ENCODE results near the gene PRDM11. TPM values are rescaled to one million over a fixed set of nuclear protein-coding genes. Genes with fewer than 3 reads are reported as not detected.

Gene PRDM11
- total RNA-seq, 1 experiment from 2014 or later: 27.4 TPM

GRCh38 chr11:45102361-45102809 is 44.1 kb upstream of the PRDM11 start:
- peaks cover 9% of the 10 kb centered on the region for H3K4me1 ChIP-seq (ENCODE audit: control insufficient read depth, insufficient read depth, low read length)
- H3K27ac ChIP-seq (ENCODE audit: low read length): peak overlapping the region; percentile 34; the same call in 1 of the 2 replicates
- H3K27me3 ChIP-seq (ENCODE audit: control insufficient read depth, insufficient read depth, low read length): no peaks in the 10 kb centered on the region; the same call in none of the 2 replicates
- no peaks in the 10 kb centered on the region for H3K36me3 ChIP-seq (ENCODE audit: control insufficient read depth, insufficient read depth, low read length)
- ATAC-seq (peak; percentile 3; the same call in 1 of the 2 replicates), DNase-seq (ENCODE audit: low read depth, low spot score) (no peak)
- no peaks in the 10 kb centered on the region for H3K9me3 ChIP-seq (ENCODE audit: control insufficient read depth, insufficient read depth, low read depth, low read length)
- TF ChIP-seq SIN3A (IDR thresholded peaks at IDR 0.05; ENCODE audit: borderline replicate concordance, insufficient read depth, low read depth, low read length) (no peak), CTCF (IDR thresholded peaks at IDR 0.05) (no peak), POLR2AphosphoS5 (IDR thresholded peaks at IDR 0.05; ENCODE audit: low read depth, low read length) (no peak), TCF7L2 (IDR thresholded peaks at IDR 0.05; ENCODE audit: low read depth, low read length) (no peak)
- in situ Hi-C loops (cut with HindIII; ENCODE audit: low pct_unique_long_range_greater_than_20kb, low sequenced_read_pairs): loop anchor here (25.0 kb wide), 1 partner anchor 235 kb away; no protein-coding TSS in a partner anchor
- H3K4me3 ChIP-seq (ENCODE audit: low read depth in 2 of 2, low read length in 2 of 2): no peak overlapping the region
- ChIA-PET CTCF (interaction anchor here (0.5 to 7.5 kb wide), 5 partner anchors 8 to 822 kb away, joined by 3 to 115 read pairs (median 4); no protein-coding TSS in a partner anchor), POLR2A (no interaction called here)
- no TSS peak for BruUV-seq (replicated peaks)
- intact Hi-C loops (cut with micrococcal nuclease; ENCODE audit: unreplicated experiment): no loop called here

GRCh38 chr11:45102810-45103621 is 43.4 kb upstream of the PRDM11 start:
- intact Hi-C loops (cut with micrococcal nuclease; ENCODE audit: unreplicated experiment): no loop called here
- POLR2A ChIA-PET: no interaction called here
- in situ Hi-C loops (cut with HindIII; ENCODE audit: low pct_unique_long_range_greater_than_20kb, low sequenced_read_pairs): loop anchor here (25.0 kb wide), 1 partner anchor 234 kb away; no protein-coding TSS in a partner anchor

More at GRCh38 chr11:45102810-45103621, 43.4 kb upstream of the PRDM11 start:
- Histone ChIP-seq H3K36me3 (ENCODE audit: control insufficient read depth, insufficient read depth, low read length) (no peaks in the 10 kb centered on the region), H3K27ac (ENCODE audit: low read length) (peak overlapping the region; percentile 34; the same call in 1 of the 2 replicates), H3K4me1 (ENCODE audit: control insufficient read depth, insufficient read depth, low read length) (peaks cover 9% of the 10 kb centered on the region), H3K4me3 (ENCODE audit: low read depth in 2 of 2, low read length in 2 of 2) (0 out of 4 replicates have a peak overlapping the region, but pooled peaks of 1 of the 2 experiments have one; percentile 16), H3K9me3 (ENCODE audit: control insufficient read depth, insufficient read depth, low read depth, low read length) (no peaks in the 10 kb centered on the region), H3K27me3 (ENCODE audit: control insufficient read depth, insufficient read depth, low read length) (no peaks in the 10 kb centered on the region; the same call in none of the 2 replicates)
- BruUV-seq (replicated peaks): no TSS peak
- CTCF ChIA-PET: interaction anchor here (0.5 to 7.5 kb wide), 5 partner anchors 7 to 821 kb away, joined by 3 to 115 read pairs (median 4); no protein-coding TSS in a partner anchor
- DNase-seq (ENCODE audit: low read depth, low spot score) (peak; percentile 42), ATAC-seq (peak; percentile 76)
- TF ChIP-seq POLR2AphosphoS5 (IDR thresholded peaks at IDR 0.05; ENCODE audit: low read depth, low read length) (no peak), CTCF (IDR thresholded peaks at IDR 0.05) (peak; percentile 94)
